WTC11 (cell line): ENCODE results near the gene GPR183. TPM values are rescaled to one million over a fixed set of nuclear protein-coding genes. Genes with fewer than 3 reads are reported as not detected.

Experiments used
- ATAC-seq: fragments of 200-7000 bp; cut with Tn5 transposase; 2 replicates; pipeline ENCODE4 v1.10.0; 2021; ENCODE audit warnings: mild to moderate bottlenecking, moderate library complexity
- CTCF ChIA-PET: fragments of 300-600 bp; sonication (Branson Sonifier 250); formaldehyde crosslinking; loops from one replicate; lab custom pipeline; 2021; ENCODE audit warnings: antibody characterized with exemption; lab: Charles Lee
- POLR2A ChIA-PET: fragments of 350-600 bp; sonication (Branson Sonifier 250); formaldehyde crosslinking; loops from one replicate; lab custom pipeline; 2021; ENCODE audit warnings: antibody characterized with exemption; lab: Charles Lee
- DNase-seq: peaks from one replicate; pipeline ENCODE4 v3.0.0; 2021; ENCODE audit warnings: low spot score
- H3K27ac Mint-ChIP-seq: 2 replicates; pipeline ENCODE4 v1.8.0; 2021; ENCODE audit warnings: mixed read lengths
- H3K27me3 Mint-ChIP-seq: 2 replicates; pipeline ENCODE4 v1.8.0; 2021; ENCODE audit warnings: low read depth, mild to moderate bottlenecking, moderate library complexity, mixed read lengths
- H3K36me3 Mint-ChIP-seq: 2 replicates; pipeline ENCODE4 v1.8.0; 2021; ENCODE audit warnings: mixed read lengths
- H3K4me1 Mint-ChIP-seq: 2 replicates; pipeline ENCODE4 v1.8.0; 2022; ENCODE audit warnings: mixed read lengths
- H3K4me3 Mint-ChIP-seq: 2 replicates; pipeline ENCODE4 v1.8.0; 2021; ENCODE audit warnings: mild to moderate bottlenecking, moderate library complexity, mixed read lengths
- H3K9me3 Mint-ChIP-seq: 2 replicates; pipeline ENCODE4 v1.8.0; 2021; ENCODE audit warnings: mixed read lengths
- ATF3 ChIP-seq: sonication (generic); formaldehyde crosslinking; conservative IDR thresholded peaks from 2 replicates; pipeline ENCODE4 v1.8.1; 2022; ENCODE audit warnings: mild to moderate bottlenecking, missing genetic modification reagents
- CBFB ChIP-seq: sonication (generic); formaldehyde crosslinking; IDR thresholded peaks from 2 replicates; pipeline ENCODE4 v1.8.1; 2022; ENCODE audit warnings: mild to moderate bottlenecking, low read depth, missing genetic modification reagents
- E2F4 ChIP-seq: sonication (generic); formaldehyde crosslinking; IDR thresholded peaks from 2 replicates; pipeline ENCODE4 v1.8.1; 2022; ENCODE audit warnings: low read depth, mild to moderate bottlenecking, moderate library complexity, missing genetic modification reagents, borderline replicate concordance
- ELF4 ChIP-seq: sonication (generic); formaldehyde crosslinking; IDR thresholded peaks from 2 replicates; pipeline ENCODE4 v1.8.1; 2022; ENCODE audit warnings: low read depth, mild to moderate bottlenecking, moderate library complexity, missing genetic modification reagents
- ETV6 ChIP-seq: sonication (generic); formaldehyde crosslinking; IDR thresholded peaks from 2 replicates; pipeline ENCODE4 v1.8.1; 2022; ENCODE audit warnings: mild to moderate bottlenecking, missing genetic modification reagents
- FOXP4 ChIP-seq: sonication (generic); formaldehyde crosslinking; IDR thresholded peaks from 2 replicates; pipeline ENCODE4 v1.8.0; 2022; ENCODE audit warnings: mild to moderate bottlenecking, missing genetic modification reagents
- GRHL2 ChIP-seq: fragments of 250-450 bp; sonication (Bioruptor Pico); IDR thresholded peaks from 2 replicates; pipeline ENCODE4 v1.8.0; 2022; ENCODE audit warnings: mild to moderate bottlenecking, moderate library complexity; ENCODE audit not compliant: insufficient replicate concordance, severe bottlenecking
- HMGA2 ChIP-seq: fragments of 250-450 bp; sonication (Bioruptor Pico); IDR thresholded peaks from 2 replicates; pipeline ENCODE4 v1.4.0; 2021; ENCODE audit warnings: mild to moderate bottlenecking, moderate library complexity
- NFYB ChIP-seq: sonication (generic); formaldehyde crosslinking; conservative IDR thresholded peaks from 2 replicates; pipeline ENCODE4 v1.8.0; 2022; ENCODE audit warnings: low read depth, missing genetic modification reagents
- OVOL2 ChIP-seq: fragments of 250-450 bp; sonication (Bioruptor Pico); IDR thresholded peaks from 2 replicates; pipeline ENCODE4 v1.9.0; 2021; ENCODE audit warnings: mild to moderate bottlenecking, borderline replicate concordance
- PRRX2 ChIP-seq: fragments of 250-450 bp; sonication (Bioruptor Pico); IDR thresholded peaks from 2 replicates; pipeline ENCODE4 v1.8.0; 2021; ENCODE audit warnings: mild to moderate bottlenecking
- ZBTB43 ChIP-seq: sonication (generic); formaldehyde crosslinking; IDR thresholded peaks from 2 replicates; pipeline ENCODE4 v1.8.1; 2023; ENCODE audit warnings: mild to moderate bottlenecking, missing genetic modification reagents
- ZNF121 ChIP-seq: sonication (generic); formaldehyde crosslinking; IDR thresholded peaks from 2 replicates; pipeline ENCODE4 v1.8.0; 2023; ENCODE audit warnings: missing genetic modification reagents
- ZNF138 ChIP-seq: sonication (generic); formaldehyde crosslinking; conservative IDR thresholded peaks from 2 replicates; pipeline ENCODE4 v1.8.1; 2022; ENCODE audit warnings: mild to moderate bottlenecking, moderate library complexity, missing genetic modification reagents
- ZNF423 ChIP-seq: fragments of 250-450 bp; sonication (Bioruptor Pico); IDR thresholded peaks from 2 replicates; pipeline ENCODE4 v2.1.2; 2022; ENCODE audit warnings: mild to moderate bottlenecking, moderate library complexity
- ZNF532 ChIP-seq: fragments of 250-450 bp; sonication (Bioruptor Pico); IDR thresholded peaks from 2 replicates; pipeline ENCODE4 v1.9.0; 2021; ENCODE audit warnings: mild to moderate bottlenecking, borderline replicate concordance
- total RNA-seq: library from RNA; stranded (reverse); gene quantifications from 3 replicates; pipeline ENCODE4 v1.2.3, GENCODE V29; 2021

Gene GPR183
- total RNA-seq, 1 experiment from 2014 or later, result 0.13 TPM

GRCh38 chr13:99356012-99356261 lies 48.7 kb upstream of the GPR183 start:
- ATAC-seq (no peak), DNase-seq (no peak)
- H3K4me1 Mint-ChIP-seq, result peaks cover 12% of the 10 kb centered on the region
- no peak overlapping the region for H3K27ac Mint-ChIP-seq
- H3K4me3 Mint-ChIP-seq, result no peak overlapping the region
- TF ChIP-seq GRHL2 (CRISPR knock-in tag) (no peak), ZNF121 (CRISPR knock-in tag) (no peak), CBFB (CRISPR knock-in tag) (no peak), FOXP4 (no peak), PRRX2 (CRISPR knock-in tag) (no peak)
- no peaks in the 10 kb centered on the region for H3K9me3 Mint-ChIP-seq
- POLR2A ChIA-PET, result no interaction called here
- peaks cover 10% of the 10 kb centered on the region for H3K36me3 Mint-ChIP-seq
- H3K27me3 Mint-ChIP-seq, result no peaks in the 10 kb centered on the region
- CTCF ChIA-PET, result no interaction called here

GRCh38 chr13:99355267-99356011 lies 48.2 kb upstream of the GPR183 start:
- Mint-ChIP-seq H3K4me3 (no peak overlapping the region), H3K9me3 (no peaks in the 10 kb centered on the region), H3K27ac (no peak overlapping the region), H3K4me1 (peaks cover 12% of the 10 kb centered on the region)
- ATAC-seq (no peak), DNase-seq (no peak)
- POLR2A ChIA-PET, result no interaction called here
- CTCF ChIA-PET, result no interaction called here
- no peak for TF ChIP-seq ELF4
- 0 out of 2 replicates have a peak, but pooled peaks have one; percentile 22 for TF ChIP-seq ATF3 (CRISPR knock-in tag)
- TF ChIP-seq, all 79 proteins: peak for 1
- H3K36me3 Mint-ChIP-seq, result peaks cover 10% of the 10 kb centered on the region
- H3K27me3 Mint-ChIP-seq, result no peaks in the 10 kb centered on the region

- ATAC-seq, result no peak
- H3K27me3 Mint-ChIP-seq, result no peaks in the 10 kb centered on the region
- H3K4me1 Mint-ChIP-seq, result peaks cover 6% of the 10 kb centered on the region
- H3K9me3 Mint-ChIP-seq, result no peaks in the 10 kb centered on the region
- peaks cover 10% of the 10 kb centered on the region for H3K36me3 Mint-ChIP-seq
- DNase-seq, result no peak
- no peak for TF ChIP-seq ZNF423 (CRISPR knock-in tag)
- TF ChIP-seq HMGA2 (CRISPR knock-in tag), result no peak
- no peak for TF ChIP-seq ZBTB43 (CRISPR knock-in tag)
- TF ChIP-seq NFYB (CRISPR knock-in tag), result no peak
- TF ChIP-seq ZNF138, result no peak
- no peak for TF ChIP-seq ETV6 (CRISPR knock-in tag)
- no peak for TF ChIP-seq ZNF532
- TF ChIP-seq OVOL2 (CRISPR knock-in tag), result no peak
- no peak for TF ChIP-seq E2F4 (CRISPR knock-in tag)
- H3K27ac Mint-ChIP-seq, result peak overlapping the region; percentile 28; the same call in 1 of the 2 replicates
- no peak overlapping the region for H3K4me3 Mint-ChIP-seq
- CTCF ChIA-PET, result no interaction called here
- POLR2A ChIA-PET, result no interaction called here
Measured at GRCh38 chr13:99354371-99354951, 47.3 kb upstream of the GPR183 start.
